ENCODE data around the gene PRSS2.

DNA sequence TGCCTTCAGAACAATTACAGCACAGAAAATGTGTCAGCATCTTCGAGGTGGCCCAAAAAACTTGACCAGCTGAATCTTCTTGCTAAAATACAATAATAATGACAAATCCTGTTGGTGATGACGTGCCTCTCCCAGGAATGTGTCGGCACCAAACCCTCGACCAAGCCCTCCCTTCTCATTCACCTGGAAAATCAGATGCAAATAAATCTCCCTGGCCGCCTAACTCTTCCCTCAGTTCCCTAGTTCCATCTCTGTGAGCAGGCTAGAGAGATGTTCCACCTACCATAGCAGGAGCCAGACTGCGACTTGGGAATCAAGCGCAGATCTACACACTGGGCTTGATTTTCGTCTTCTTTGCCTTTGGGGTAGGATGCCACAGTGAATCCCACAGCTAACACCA, 17.4 kb upstream of the PRSS2 start:
- no peak for TF ChIP-seq EZH2phosphoT487 (IDR thresholded peaks at IDR 0.05; ENCODE audit: borderline replicate concordance, low read length)
- TF ChIP-seq, protein P1, sequence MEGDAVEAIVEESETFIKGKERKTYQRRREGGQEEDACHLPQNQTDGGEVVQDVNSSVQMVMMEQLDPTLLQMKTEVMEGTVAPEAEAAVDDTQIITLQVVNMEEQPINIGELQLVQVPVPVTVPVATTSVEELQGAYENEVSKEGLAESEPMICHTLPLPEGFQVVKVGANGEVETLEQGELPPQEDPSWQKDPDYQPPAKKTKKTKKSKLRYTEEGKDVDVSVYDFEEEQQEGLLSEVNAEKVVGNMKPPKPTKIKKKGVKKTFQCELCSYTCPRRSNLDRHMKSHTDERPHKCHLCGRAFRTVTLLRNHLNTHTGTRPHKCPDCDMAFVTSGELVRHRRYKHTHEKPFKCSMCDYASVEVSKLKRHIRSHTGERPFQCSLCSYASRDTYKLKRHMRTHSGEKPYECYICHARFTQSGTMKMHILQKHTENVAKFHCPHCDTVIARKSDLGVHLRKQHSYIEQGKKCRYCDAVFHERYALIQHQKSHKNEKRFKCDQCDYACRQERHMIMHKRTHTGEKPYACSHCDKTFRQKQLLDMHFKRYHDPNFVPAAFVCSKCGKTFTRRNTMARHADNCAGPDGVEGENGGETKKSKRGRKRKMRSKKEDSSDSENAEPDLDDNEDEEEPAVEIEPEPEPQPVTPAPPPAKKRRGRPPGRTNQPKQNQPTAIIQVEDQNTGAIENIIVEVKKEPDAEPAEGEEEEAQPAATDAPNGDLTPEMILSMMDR (conservative IDR thresholded peaks at IDR 0.05; ENCODE audit: low read depth, low read length) = no peak
- TF ChIP-seq EZH2 (IDR thresholded peaks at IDR 0.05; ENCODE audit: low read length, unreplicated experiment) = no peak
